ENCODE measurements around the gene ACTN4. TPM values are rescaled to one million over a fixed set of nuclear protein-coding genes. Genes with fewer than 3 reads are reported as not detected.
"Not testable (repeated sequence)": the region's sequence is repeated elsewhere in the genome, so short reads cannot be mapped to it uniquely, and the experiment has no call there.

Gene ACTN4
- total RNA-seq, 1 donor from 2014 or later = 656 TPM

DNA sequence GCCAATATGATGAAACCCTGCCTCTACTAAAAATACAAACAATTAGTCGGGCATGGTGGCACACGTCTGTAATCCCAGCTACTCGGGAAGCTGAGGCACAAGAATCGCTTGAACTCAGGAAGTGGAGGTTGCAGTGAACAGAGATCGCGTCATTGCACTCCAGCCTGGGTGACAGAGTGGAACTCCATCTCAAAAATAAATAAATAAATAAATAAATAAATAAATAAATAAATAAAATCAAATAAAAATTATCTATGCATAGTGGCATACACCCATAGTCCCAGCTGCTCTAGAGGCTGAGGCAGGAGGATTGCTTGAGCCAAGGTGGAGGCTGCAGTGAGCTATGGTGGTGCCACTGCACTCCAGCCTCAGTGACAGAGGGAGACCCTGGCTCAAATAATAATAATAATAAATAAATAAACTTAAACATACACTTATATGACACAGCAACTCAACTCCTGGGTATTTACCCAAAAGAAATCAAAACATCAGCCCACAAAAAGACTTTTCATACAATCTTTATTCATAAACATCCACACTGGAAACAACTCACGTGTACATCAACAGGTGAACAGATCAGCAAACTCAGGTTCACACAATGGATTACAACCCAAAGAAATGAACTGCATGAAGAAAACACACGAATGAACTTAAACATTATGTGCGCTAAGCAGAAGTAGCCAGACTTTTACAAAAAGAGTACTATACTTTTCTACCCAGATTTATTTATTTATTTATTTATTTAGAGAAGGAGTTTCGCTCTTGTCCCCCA lies 119.0 kb downstream of the ACTN4 start:
- no peak for DNase-seq (ENCODE audit: low spot score)

- peak; percentile 91 for DNase-seq (ENCODE audit: low spot score)
Observed at GRCh38 chr19:38769635-38770211, 122.3 kb downstream of the ACTN4 start.

- not testable (repeated sequence) for DNase-seq (ENCODE audit: low spot score)
Observed at GRCh38 chr19:38770228-38770948, 122.9 kb downstream of the ACTN4 start.

DNA sequence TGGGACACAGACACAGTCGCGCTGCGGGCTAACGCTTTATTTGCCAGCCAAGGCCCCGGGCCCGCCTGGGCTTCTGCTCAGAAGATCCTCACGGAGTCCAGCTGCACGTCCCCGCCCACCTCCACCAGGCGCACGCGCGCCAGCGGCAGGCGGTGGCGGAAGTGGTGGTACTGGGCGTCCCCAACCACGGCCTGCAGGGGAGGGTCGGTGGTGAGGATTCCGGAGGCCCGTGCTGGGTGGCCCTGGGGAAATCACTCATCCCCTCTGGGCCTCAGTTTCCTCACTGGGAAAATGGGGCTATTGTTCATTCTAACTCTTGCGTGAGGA lies 123.5 kb downstream of the ACTN4 start:
- not testable (repeated sequence) for DNase-seq (ENCODE audit: low spot score)

DNA sequence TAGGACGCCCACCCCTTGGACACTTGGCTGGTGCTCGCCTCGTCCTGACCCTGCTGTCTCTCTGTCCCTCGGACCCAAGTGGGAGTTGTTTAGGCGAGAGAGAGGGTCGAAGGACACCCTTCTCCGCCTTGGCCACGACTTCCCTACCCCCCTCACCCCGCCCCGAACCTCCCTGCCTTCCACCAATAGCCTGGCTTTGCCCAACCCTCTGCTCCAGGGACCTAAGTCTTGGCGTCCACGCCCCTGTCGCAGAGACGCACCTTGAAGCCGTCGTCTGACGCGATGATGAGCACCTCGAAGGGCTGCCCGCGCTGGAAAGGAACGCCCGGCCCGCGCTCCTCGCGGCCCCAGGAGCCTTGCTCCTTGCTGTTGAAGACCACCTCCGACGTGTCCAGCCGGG lies 124.1 kb downstream of the ACTN4 start:
- not testable (repeated sequence) for DNase-seq (ENCODE audit: low spot score)

DNA sequence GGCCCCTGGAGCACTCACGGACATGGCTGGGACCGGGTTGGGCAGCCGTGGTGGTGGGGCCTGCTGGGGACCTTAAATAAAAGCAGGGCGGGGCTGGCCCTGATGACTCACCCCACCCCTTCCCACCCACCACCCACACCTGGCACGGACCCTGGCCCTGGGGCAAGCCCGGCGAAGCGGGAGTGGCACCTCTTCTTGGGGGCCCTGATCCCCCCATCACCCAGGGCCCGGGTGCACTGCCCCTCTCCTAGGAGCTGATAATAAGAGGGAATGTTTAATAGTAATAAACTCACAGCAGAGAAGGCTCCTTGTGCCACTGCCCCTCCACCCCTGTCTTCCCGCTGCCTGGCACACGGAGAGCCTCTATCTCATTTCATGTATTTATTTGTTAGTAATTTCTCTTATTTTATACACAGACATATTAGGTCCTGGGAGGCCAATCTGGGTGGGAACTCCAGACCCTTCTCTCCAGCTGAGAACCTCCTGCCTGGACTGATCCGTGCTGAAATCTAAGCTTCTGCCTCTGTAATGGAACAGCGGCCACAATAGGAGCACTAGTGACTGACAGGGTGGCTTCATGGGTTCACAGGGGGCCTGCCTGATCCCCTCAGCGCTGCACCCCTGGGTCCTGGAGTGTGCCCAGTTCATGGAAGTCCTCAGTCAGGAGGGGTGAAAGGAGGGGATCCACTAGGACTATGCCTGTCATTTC lies 126.2 kb downstream of the ACTN4 start, which contains the start of gene LGALS7:
TSS of gene LGALS7 (minus strand) at position 49 of the 709 bp plus-strand sequence. CDS start at position 24, 25 bp downstream.
- no peak for DNase-seq (ENCODE audit: low spot score)

DNA sequence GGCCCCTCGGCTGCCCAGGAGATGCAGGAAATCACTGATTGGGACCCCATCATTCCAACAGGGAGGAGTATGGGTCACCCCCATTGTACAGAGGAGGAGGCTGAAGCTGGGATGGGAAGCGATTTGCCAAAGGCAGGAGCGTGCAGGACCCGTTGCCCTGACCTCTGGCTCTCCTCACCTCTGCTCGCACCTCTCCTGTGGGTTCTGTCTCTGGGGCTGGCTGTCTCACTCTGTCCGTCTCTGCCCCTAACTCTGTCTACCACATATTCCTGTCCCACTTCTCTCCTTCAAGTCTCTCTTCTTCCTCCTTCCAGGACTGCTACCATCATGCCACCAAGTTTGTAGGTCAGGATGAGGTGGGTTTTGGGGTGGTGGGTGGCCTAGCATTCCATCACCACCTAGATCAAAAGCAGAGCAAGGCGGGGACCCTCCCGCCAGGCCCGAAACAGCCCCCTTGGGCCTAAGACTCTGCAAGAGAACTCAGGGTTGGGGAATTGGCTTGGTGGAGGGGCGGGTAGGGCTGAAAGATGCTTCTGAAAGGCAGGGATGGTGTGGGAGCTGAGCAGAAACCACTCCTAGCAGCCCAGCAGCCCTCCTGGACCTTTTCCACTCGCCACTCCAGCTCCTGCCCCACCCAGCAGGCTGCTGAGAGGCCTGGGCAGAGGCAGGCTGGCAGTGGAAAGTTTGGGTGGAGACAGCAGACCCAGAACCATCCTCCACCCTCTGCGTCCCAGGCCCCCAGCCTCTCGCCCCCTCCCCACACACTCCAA lies 126.9 kb downstream of the ACTN4 start:
- DNase-seq (ENCODE audit: low spot score) = no peak

DNA sequence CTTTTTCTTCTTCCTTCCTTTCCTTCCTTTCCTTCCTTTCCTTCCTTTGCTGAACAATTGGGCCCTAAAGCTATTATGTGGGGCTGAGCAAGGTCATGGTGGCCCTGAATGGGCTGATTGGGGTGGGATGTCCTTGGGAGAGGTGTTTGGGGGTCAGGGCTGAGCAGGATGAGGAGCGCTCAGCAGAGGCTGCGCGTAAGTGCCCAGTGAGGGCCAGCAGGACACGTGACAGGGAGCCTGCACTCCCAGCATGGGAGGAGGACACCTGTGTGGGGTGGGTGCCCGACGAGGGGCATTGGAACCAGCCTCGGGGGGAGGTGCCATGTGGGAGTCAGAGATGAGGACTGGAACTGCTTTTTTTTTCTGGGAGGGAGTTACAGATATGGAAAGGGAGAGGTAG lies 131.3 kb downstream of the ACTN4 start:
- no peak for DNase-seq (ENCODE audit: low spot score)

- no peak for DNase-seq (ENCODE audit: low spot score)
Observed at GRCh38 chr19:38780443-38780842, 133.0 kb downstream of the ACTN4 start.

DNA sequence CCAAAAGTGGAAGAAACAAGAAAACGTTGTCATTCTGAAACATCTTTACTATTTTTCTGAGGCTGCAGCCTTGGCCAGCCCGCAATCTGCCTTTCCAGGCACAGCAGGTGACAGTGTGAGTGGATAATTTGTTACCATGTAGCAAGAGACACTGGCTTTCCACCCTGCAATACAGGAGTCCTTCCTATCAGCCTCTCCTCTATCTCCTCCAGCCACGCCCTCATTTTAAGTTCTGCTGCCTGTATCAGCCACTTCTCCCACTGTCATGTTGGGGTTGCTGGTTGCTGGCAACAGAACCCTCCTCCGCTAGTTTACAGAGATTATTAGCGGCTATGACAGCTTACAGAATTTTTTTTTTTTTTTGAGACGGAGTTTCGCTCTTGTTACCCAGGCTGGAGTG lies 133.6 kb downstream of the ACTN4 start:
- no peak for DNase-seq (ENCODE audit: low spot score)

Other genes starting within 250 kb of the ACTN4 start
- 23.8 TPM for gene FAM98C, start 244.6 kb upstream of the ACTN4 start, total RNA-seq
- 1.7 TPM for gene RASGRP4, start 221.4 kb upstream of the ACTN4 start, total RNA-seq
- 3.4 TPM for gene RYR1, start 214.0 kb upstream of the ACTN4 start, total RNA-seq
- gene MAP4K1, start 29.7 kb upstream of the ACTN4 start, total RNA-seq = 9.0 TPM
- gene EIF3K, start 28.5 kb upstream of the ACTN4 start, total RNA-seq = 322 TPM
- gene CAPN12, start 96.8 kb downstream of the ACTN4 start, total RNA-seq = 27.6 TPM
- not detected for gene LGALS7, start 125.9 kb downstream of the ACTN4 start, total RNA-seq
- gene LGALS7B, start 141.6 kb downstream of the ACTN4 start, total RNA-seq = not detected
- gene LGALS4, start 165.3 kb downstream of the ACTN4 start, total RNA-seq = 9.2 TPM
- gene ECH1, start 184.1 kb downstream of the ACTN4 start, total RNA-seq = 175 TPM
- 295 TPM for gene HNRNPL, start 202.3 kb downstream of the ACTN4 start, total RNA-seq
- 14.1 TPM for gene RINL, start 230.6 kb downstream of the ACTN4 start, total RNA-seq